GM12874 (cell line): ENCODE data around the gene STXBP5L.

Source experiments
- TF ChIP-seq, protein P1 (sequence below): IDR thresholded peaks from 2 replicates; pipeline ENCODE4 v1.5.1; 2011; ENCODE audit warnings: low read depth, mild to moderate bottlenecking, control low read depth, low read length, moderate library complexity; ENCODE audit not compliant: insufficient read depth

Gene STXBP5L

DNA sequence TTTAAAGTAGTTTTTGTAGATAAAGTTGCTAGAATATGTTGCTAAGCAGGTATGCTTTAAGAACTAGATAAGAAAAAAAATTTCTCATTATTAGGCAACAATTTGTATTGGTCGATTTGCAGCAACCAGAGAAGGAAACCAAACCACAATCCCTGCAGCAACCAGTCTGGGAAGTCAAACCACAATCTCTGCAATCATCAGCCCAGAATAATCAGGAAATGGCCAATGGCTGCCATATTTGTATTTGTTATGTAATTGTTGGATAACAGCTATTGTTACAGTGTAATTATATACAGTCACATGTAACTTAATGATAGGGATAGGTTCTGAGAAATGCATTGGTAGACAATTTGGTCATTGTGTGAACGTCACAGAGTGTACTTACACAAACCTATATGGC lies 23.6 kb downstream of the STXBP5L start:
- TF ChIP-seq, protein P1, sequence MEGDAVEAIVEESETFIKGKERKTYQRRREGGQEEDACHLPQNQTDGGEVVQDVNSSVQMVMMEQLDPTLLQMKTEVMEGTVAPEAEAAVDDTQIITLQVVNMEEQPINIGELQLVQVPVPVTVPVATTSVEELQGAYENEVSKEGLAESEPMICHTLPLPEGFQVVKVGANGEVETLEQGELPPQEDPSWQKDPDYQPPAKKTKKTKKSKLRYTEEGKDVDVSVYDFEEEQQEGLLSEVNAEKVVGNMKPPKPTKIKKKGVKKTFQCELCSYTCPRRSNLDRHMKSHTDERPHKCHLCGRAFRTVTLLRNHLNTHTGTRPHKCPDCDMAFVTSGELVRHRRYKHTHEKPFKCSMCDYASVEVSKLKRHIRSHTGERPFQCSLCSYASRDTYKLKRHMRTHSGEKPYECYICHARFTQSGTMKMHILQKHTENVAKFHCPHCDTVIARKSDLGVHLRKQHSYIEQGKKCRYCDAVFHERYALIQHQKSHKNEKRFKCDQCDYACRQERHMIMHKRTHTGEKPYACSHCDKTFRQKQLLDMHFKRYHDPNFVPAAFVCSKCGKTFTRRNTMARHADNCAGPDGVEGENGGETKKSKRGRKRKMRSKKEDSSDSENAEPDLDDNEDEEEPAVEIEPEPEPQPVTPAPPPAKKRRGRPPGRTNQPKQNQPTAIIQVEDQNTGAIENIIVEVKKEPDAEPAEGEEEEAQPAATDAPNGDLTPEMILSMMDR, result no peak

DNA sequence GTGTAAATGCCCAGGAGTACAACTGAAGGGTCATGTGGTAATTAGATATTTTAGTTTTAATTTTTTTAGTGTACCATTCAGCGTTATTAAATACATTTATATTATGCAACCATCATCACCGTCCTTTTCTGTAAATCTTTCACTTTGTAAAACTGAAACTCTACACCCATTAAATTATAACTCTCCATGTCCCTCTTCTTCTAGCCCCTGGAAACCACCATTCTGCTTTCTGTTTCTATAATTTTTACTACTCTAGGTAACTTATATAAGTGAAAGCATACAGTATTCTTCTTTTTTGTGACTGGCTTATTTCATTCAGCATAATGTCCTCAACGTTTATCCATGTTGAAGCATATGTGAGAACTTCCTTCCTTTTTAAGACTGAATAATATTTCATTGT lies 48.1 kb downstream of the STXBP5L start:
- TF ChIP-seq, protein P1, result no peak

DNA sequence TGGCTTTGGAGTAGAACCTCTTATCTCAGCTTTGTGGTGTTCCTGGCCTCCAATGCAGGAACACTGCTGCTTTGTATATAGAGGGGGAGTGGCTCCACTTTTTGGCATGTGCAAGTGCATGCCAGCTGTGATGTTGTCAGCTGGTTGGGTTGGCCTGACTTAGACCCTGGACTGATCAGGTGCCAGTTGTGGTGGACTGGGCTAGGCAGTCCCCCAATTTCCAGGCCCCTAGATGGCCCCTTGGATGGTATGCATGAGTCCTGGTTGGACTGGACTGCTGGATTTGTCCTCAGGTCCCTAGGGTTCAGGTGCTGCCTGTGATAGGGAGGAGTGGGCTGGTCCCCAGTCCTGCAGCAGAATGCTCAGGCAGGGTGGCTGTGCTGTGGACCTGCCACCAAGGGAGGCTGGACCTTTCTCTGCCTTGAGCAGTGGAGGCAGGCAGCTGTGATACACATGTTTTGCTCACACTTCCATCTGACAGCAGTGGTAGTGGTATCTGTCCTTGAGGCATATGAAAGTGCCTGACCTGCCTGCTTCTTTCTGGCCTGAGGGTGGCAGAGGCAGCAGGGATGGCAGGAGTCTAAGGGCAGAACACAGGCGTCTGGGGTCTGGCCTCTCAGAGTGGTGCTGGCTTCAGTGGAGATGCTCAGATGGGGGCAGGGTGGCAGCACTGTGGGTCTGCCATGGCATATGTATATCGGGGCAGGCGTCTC lies 74.8 kb downstream of the STXBP5L start:
- TF ChIP-seq, protein P1, result no peak

DNA sequence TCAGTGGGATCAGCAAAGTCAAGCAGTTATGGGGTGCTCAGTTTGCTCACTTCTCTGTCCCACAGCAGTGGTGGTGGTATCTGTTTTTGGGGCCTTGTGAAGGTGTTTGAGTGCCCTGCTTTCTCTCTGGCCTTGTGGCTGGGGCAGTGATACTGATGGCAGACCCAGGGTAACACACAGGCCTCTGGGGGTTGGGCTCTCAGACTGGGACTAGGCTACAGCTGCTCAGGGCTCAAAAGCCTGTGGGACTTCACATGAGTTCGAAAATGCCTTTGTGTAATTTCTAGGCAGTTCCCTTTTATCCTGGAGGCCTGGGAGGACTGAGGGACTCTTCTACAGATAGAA lies 75.3 kb downstream of the STXBP5L start:
- TF ChIP-seq, protein P1, result no peak

DNA sequence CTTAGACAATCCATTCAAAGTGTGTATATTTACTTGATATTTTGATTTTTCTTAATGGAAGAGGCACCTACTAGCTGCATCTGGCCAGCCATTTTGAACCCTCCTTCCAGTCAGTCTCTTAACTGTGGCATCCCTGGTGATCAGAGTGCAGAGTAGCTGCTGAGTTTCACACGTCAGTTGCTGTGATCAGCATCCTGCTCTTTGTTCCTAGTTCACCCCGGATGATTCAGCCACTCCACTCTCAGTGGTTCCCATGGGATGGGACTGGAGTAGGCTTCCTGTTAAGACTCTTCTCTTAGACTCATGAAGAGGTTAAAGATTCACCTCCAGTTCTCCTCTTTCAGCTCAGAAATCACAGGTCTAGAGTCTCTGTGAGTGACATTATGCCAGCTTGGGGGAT lies 75.8 kb downstream of the STXBP5L start:
- TF ChIP-seq, protein P1, result no peak

DNA sequence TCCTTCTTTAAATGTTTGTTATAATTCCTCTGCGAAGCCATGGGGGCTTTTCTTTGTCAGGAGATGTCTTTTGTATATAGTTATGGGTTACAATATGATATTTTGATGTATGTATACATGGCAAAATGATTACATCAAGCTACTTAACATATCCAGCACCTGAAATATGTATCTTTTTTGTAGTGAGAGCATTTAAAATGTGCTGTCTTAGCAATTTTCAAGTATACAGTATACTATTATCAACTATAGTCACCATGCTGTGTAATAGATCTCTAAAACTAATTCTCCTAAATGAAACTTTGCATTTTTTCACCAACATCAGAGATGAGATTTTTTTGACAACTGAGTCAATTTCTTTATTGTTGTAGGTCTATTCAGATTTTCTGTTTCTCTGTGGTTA lies 77.2 kb downstream of the STXBP5L start:
- TF ChIP-seq, protein P1, result no peak

DNA sequence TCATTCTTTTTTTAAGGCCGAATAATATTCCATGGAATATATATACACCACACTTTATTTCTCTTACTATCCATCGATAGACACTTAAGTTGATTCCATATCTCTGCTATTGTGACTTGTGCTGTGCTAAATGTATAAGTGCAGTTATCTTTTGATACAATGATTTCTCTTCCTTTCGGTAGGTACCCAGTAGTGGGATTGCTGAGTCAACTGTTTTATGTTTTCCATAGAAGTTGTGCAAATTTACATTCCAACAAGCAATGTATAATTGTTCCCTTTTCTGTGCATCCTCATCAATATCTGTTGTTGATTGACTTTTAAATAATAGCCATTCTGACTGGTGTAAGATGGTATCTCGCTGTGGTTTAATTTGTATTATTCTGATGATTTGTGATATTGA lies 81.0 kb downstream of the STXBP5L start:
- TF ChIP-seq, protein P1, result no peak
